ENCODE measurements around the gene LPIN3. TPM values are rescaled to one million over a fixed set of nuclear protein-coding genes. Genes with fewer than 3 reads are reported as not detected.

The LPIN3 gene
- polyA plus RNA-seq, 1 of the 3 experiments (the other 2 are of a cell fraction), result 0.21 TPM

- no peaks in the 10 kb centered on the region for H4K20me1 ChIP-seq (ENCODE audit: insufficient read depth)
- no peaks in the 10 kb centered on the region for H3K9me2 ChIP-seq
- no peak for TF ChIP-seq TEAD4 (IDR thresholded peaks at IDR 0.05; ENCODE audit: borderline replicate concordance, insufficient read depth)
- TF ChIP-seq RCOR1 (IDR thresholded peaks at IDR 0.05; ENCODE audit: low read length), result no peak
- no peak for TF ChIP-seq MAX (IDR thresholded peaks at IDR 0.05; ENCODE audit: low read depth)
- no peak for TF ChIP-seq CTCF (IDR thresholded peaks at IDR 0.05)
- TF ChIP-seq USF2 (IDR thresholded peaks at IDR 0.05; ENCODE audit: borderline replicate concordance, low read depth, low read length), result no peak
- no peak for TF ChIP-seq USF1 (IDR thresholded peaks at IDR 0.05; ENCODE audit: borderline replicate concordance, low read depth)
- TF ChIP-seq POLR2AphosphoS5 (IDR thresholded peaks at IDR 0.05; ENCODE audit: low read depth, low read length), result no peak
- no peak for TF ChIP-seq PBX3 (IDR thresholded peaks at IDR 0.05)
- TF ChIP-seq GATA2 (CRISPR knock-in tag; IDR thresholded peaks at IDR 0.05), result no peak
- TF ChIP-seq NFIC (IDR thresholded peaks at IDR 0.05; ENCODE audit: borderline replicate concordance), result no peak
- no peak for TF ChIP-seq RXRA (IDR thresholded peaks at IDR 0.05; ENCODE audit: borderline replicate concordance, low read depth)
- TF ChIP-seq RFX5 (IDR thresholded peaks at IDR 0.05; ENCODE audit: low read length), result no peak
- TF ChIP-seq NRF1 (IDR thresholded peaks at IDR 0.05; ENCODE audit: low read depth, low read length), result no peak
- no peak for TF ChIP-seq IRF3 (IDR thresholded peaks at IDR 0.05; ENCODE audit: low read depth, low read length)
- no peak for TF ChIP-seq FOSL2 (IDR thresholded peaks at IDR 0.05; ENCODE audit: borderline replicate concordance, low read depth)
- no peak for TF ChIP-seq FOXJ3 (CRISPR knock-in tag; IDR thresholded peaks at IDR 0.05)
- no peak for TF ChIP-seq CHD2 (IDR thresholded peaks at IDR 0.05; ENCODE audit: low read length, partially characterized antibody)
- no peak for TF ChIP-seq YY1 (IDR thresholded peaks at IDR 0.05; ENCODE audit: low read depth)
- no peak for TF ChIP-seq ZBTB33 (IDR thresholded peaks at IDR 0.05; ENCODE audit: borderline replicate concordance, low read depth)
- TF ChIP-seq SIN3A (IDR thresholded peaks at IDR 0.05; ENCODE audit: borderline replicate concordance, low read depth, low read length), result no peak
- no peak overlapping the region for H3K4me2 ChIP-seq
- no peak for DNase-seq
- no peak overlapping the region for H3K27ac ChIP-seq (ENCODE audit: low read depth in 2 of 2, low read length in 1 of 2)
- ChIA-PET CTCF (interaction anchor here (0.9 to 1.0 kb wide), 3 partner anchors 9 to 302 kb away, joined by 3 read pairs; no protein-coding TSS in a partner anchor), POLR2A (no interaction called here)
- H3K4me1 ChIP-seq (ENCODE audit: control insufficient read depth in 1 of 2, insufficient read depth in 2 of 2, low read depth in 1 of 2, low read length in 1 of 2), result peaks cover 0 to 19% of the 10 kb centered on the region in 2 experiments; a peak in 1 of 4 replicates
- no peak overlapping the region for H3K4me3 ChIP-seq (ENCODE audit: low read depth in 2 of 2, low read length in 1 of 2)
- no peaks in the 10 kb centered on the region for H3F3A ChIP-seq (replicated peaks; ENCODE audit: insufficient read depth)
- no peaks in the 10 kb centered on the region for H3K36me3 ChIP-seq (replicated peaks in 1 of 2; ENCODE audit: control insufficient read depth in 1 of 2, insufficient read depth in 2 of 2, low read length in 1 of 2)
- peaks cover 13% of the 10 kb centered on the region; the same call in 1 of the 2 replicates for H3K27me3 ChIP-seq (ENCODE audit: insufficient read depth)
- no peaks in the 10 kb centered on the region for H3K79me2 ChIP-seq (ENCODE audit: insufficient read depth)
- no peak overlapping the region for H2AFZ ChIP-seq (ENCODE audit: low read depth)
- WGBS (ENCODE audit: low lambda C conversion rate), result 74% methylated on average over 5 of the region's 5 CpGs
- no peaks in the 10 kb centered on the region for H3K9me3 ChIP-seq
- H3K9ac ChIP-seq, result no peak overlapping the region
These were observed 35.7 kb downstream of the LPIN3 start for GRCh38 chr20:41376349-41376748.
